ENCODE results near the gene ACTL9. TPM values are rescaled to one million over a fixed set of nuclear protein-coding genes. Genes with fewer than 3 reads are reported as not detected.

The ACTL9 gene
- total RNA-seq, 2 experiments from 2014 or later = not detected

GRCh38 chr19:8680676-8681344 is 17.8 kb downstream of the ACTL9 start:
- Mint-ChIP-seq H3K4me3 (no peak overlapping the region), H3K36me3 (ENCODE audit: low read depth) (no peaks in the 10 kb centered on the region), H3K9me3 (peaks cover 5% of the 10 kb centered on the region), H3K27me3 (no peaks in the 10 kb centered on the region), H3K4me1 (ENCODE audit: low read depth) (peaks cover 13% of the 10 kb centered on the region), H3K27ac (no peak overlapping the region)
- ChIA-PET CTCF (interaction anchor here (1.8 kb wide), 1 partner anchor 13 kb away, joined by 7 read pairs; no protein-coding TSS in a partner anchor), POLR2A (interaction anchor here (0.6 kb wide), 1 partner anchor 8 kb away, joined by 3 read pairs; no protein-coding TSS in a partner anchor)
- TF ChIP-seq CTCF (IDR thresholded peaks at IDR 0.05) = no peak
- intact Hi-C loops (cut with micrococcal nuclease) = no loop called here
- DNase-seq (no peak), ATAC-seq (no peak)

- TF ChIP-seq CTCF (IDR thresholded peaks at IDR 0.05) = no peak
- no peaks in the 10 kb centered on the region for H3K27me3 Mint-ChIP-seq
- ChIA-PET POLR2A (no interaction called here), CTCF (no interaction called here)
- no peaks in the 10 kb centered on the region for H3K36me3 Mint-ChIP-seq (ENCODE audit: low read depth)
- ATAC-seq (no peak), DNase-seq (no peak)
- no peak overlapping the region for H3K4me3 Mint-ChIP-seq
- H3K27ac Mint-ChIP-seq = no peak overlapping the region
- intact Hi-C loops (cut with micrococcal nuclease) = no loop called here
- H3K9me3 Mint-ChIP-seq = peaks cover 5% of the 10 kb centered on the region
- peaks cover 19% of the 10 kb centered on the region for H3K4me1 Mint-ChIP-seq (ENCODE audit: low read depth)
These were observed 20.3 kb downstream of the ACTL9 start for GRCh38 chr19:8678244-8678807.

- DNase-seq (no peak), ATAC-seq (no peak)
- POLR2A ChIA-PET = no interaction called here
- intact Hi-C loops (cut with micrococcal nuclease) = no loop called here
- Mint-ChIP-seq H3K4me1 (ENCODE audit: low read depth) (peaks cover 16% of the 10 kb centered on the region), H3K4me3 (no peak overlapping the region), H3K27ac (no peak overlapping the region), H3K27me3 (no peaks in the 10 kb centered on the region), H3K9me3 (peaks cover 3% of the 10 kb centered on the region), H3K36me3 (ENCODE audit: low read depth) (no peaks in the 10 kb centered on the region)
- CTCF ChIA-PET = interaction anchor here (2.1 kb wide), 1 partner anchor 19 kb away, joined by 7 read pairs; no protein-coding TSS in a partner anchor
- no peak for TF ChIP-seq CTCF (IDR thresholded peaks at IDR 0.05)
These were observed 23.5 kb downstream of the ACTL9 start for GRCh38 chr19:8675066-8675465.

GRCh38 chr19:8673276-8673891 is 25.2 kb downstream of the ACTL9 start:
- Mint-ChIP-seq H3K4me3 (no peak overlapping the region), H3K9me3 (peaks cover 3% of the 10 kb centered on the region), H3K36me3 (ENCODE audit: low read depth) (no peaks in the 10 kb centered on the region), H3K4me1 (ENCODE audit: low read depth) (peaks cover 19% of the 10 kb centered on the region), H3K27me3 (no peaks in the 10 kb centered on the region), H3K27ac (no peak overlapping the region)
- intact Hi-C loops (cut with micrococcal nuclease) = no loop called here
- DNase-seq (no peak), ATAC-seq (no peak)
- ChIA-PET POLR2A (no interaction called here), CTCF (interaction anchor here (1.8 kb wide), 1 partner anchor 18 kb away, joined by 6 read pairs; no protein-coding TSS in a partner anchor)
- TF ChIP-seq CTCF (IDR thresholded peaks at IDR 0.05) = no peak
